Endothelial cell of umbilical vein (primary cell): ENCODE data around the gene TET2. TPM values are rescaled to one million over a fixed set of nuclear protein-coding genes. Genes with fewer than 3 reads are reported as not detected.

Experiments used
- BruUV-seq: library from RNA; stranded (reverse); fragments of 400-500 nt; replicated peaks from 2 replicates; lab custom pipeline; 2021; lab: Mats Ljungman, UMichigan
- CTCF ChIA-PET: fragments of 300-600, 350-600 bp; sonication (Branson Sonifier 250); formaldehyde crosslinking; loops from one replicate; lab custom pipeline; 2021; ENCODE audit warnings: antibody characterized with exemption, inconsistent platforms; lab: Charles Lee
- POLR2A ChIA-PET: fragments of 300-600, 350-600 bp; sonication (Branson Sonifier 250); formaldehyde crosslinking; loops from one replicate; lab custom pipeline; 2021; ENCODE audit warnings: antibody characterized with exemption, inconsistent platforms; lab: Charles Lee
- DNase-seq: peaks from one replicate; pipeline ENCODE4 v3.0.0-alpha.2; 2011; ENCODE audit warnings: low read depth, low spot score
- FAIRE-seq: peaks from 2 replicates; lab custom pipeline; 2011; peaks lifted over from hg19 to GRCh38; lab: Jason Lieb, UNC
- H2AFZ ChIP-seq: 2 replicates; pipeline ENCODE4 v1.6.0; 2012; ENCODE audit warnings: low read depth, low read length, control low read depth, inconsistent platforms
- H3K27ac ChIP-seq: 2 replicates; pipeline ENCODE4 v1.5.1; 2011; ENCODE audit warnings: low read depth, mild to moderate bottlenecking, control low read depth, low read length, moderate library complexity; ENCODE audit not compliant: insufficient read depth
- H3K27me3 ChIP-seq, 2 experiments: 2 replicates each; pipeline versions ENCODE4 v1.6.0 to v1.6.1; 2011; ENCODE audit warnings: low read length in 2 of 2, mixed read lengths in 1 of 2; ENCODE audit not compliant: control insufficient read depth in 2 of 2, insufficient read depth in 2 of 2
- H3K36me3 ChIP-seq, 2 experiments: 2 replicates in 1 of 2; 3 replicates in 1 of 2; pipeline ENCODE4 v1.5.1; 2011; ENCODE audit warnings: low read length in 2 of 2, mild to moderate bottlenecking in 1 of 2, moderate library complexity in 1 of 2; ENCODE audit not compliant: control insufficient read depth in 2 of 2, insufficient read depth in 2 of 2; ENCODE audit errors: extremely low read depth in 1 of 2
- H3K4me1 ChIP-seq: 3 replicates; pipeline ENCODE4 v1.5.1; 2011; ENCODE audit warnings: mild to moderate bottlenecking, low read length; ENCODE audit not compliant: control insufficient read depth, insufficient read depth; ENCODE audit errors: extremely low read depth
- H3K4me2 ChIP-seq: 2 replicates; pipeline ENCODE4 v1.6.1; 2011; ENCODE audit warnings: low read length, control low read depth, mixed read lengths; ENCODE audit not compliant: insufficient read depth
- H3K4me3 ChIP-seq, 3 experiments: fragments of 200-600 bp in 1 of 3; sonication (generic), shearing (Covaris generic) in 1 of 3; replicated peaks in 1 of 3; 2 replicates each; pipeline ENCODE4 v1.5.1; 2011 to 2016; ENCODE audit warnings: control low read depth in 3 of 3, low read length in 3 of 3, mild to moderate bottlenecking in 2 of 3, inconsistent platforms in 1 of 3, low read depth in 1 of 3, moderate library complexity in 1 of 3; ENCODE audit not compliant: insufficient read depth in 1 of 3
- H3K79me2 ChIP-seq: 2 replicates; pipeline ENCODE4 v1.6.0; 2012; ENCODE audit warnings: low read length, inconsistent platforms; ENCODE audit not compliant: control insufficient read depth, insufficient read depth
- H3K9ac ChIP-seq: replicated peaks from 2 replicates; pipeline ENCODE3; 2011; ENCODE audit warnings: low read length, control low read depth; ENCODE audit not compliant: insufficient read depth; ENCODE audit errors: extremely low read depth
- H3K9me1 ChIP-seq: replicated peaks from 3 replicates; pipeline ENCODE4 v1.6.0; 2011; ENCODE audit warnings: mild to moderate bottlenecking, low read length; ENCODE audit not compliant: control insufficient read depth, insufficient read depth; ENCODE audit errors: extremely low read depth
- H3K9me3 ChIP-seq: replicated peaks from 2 replicates; pipeline ENCODE4 v1.5.1; 2012; ENCODE audit warnings: low read length, inconsistent platforms; ENCODE audit not compliant: control insufficient read depth, insufficient read depth
- H4K20me1 ChIP-seq: replicated peaks from 2 replicates; pipeline ENCODE3; 2011; ENCODE audit warnings: mild to moderate bottlenecking, low read length; ENCODE audit not compliant: control insufficient read depth, insufficient read depth; ENCODE audit errors: extremely low read depth
- CTCF ChIP-seq, 2 donors: IDR thresholded peaks; 1 replicate in 1 of 2; 2 replicates in 1 of 2; pipeline ENCODE4 v1.5.1; 2011; ENCODE audit warnings: low read length in 2 of 2, mild to moderate bottlenecking in 2 of 2, moderate library complexity in 2 of 2, control low read depth in 1 of 2, inconsistent platforms in 1 of 2, low read depth in 1 of 2; ENCODE audit not compliant: insufficient read depth in 1 of 2; ENCODE audit errors: extremely low read depth in 1 of 2
- FOS ChIP-seq: IDR thresholded peaks from 2 replicates; pipeline ENCODE4 v1.6.1; 2011; ENCODE audit warnings: mild to moderate bottlenecking, low read length, moderate library complexity, borderline replicate concordance; ENCODE audit not compliant: insufficient read depth
- GATA2 ChIP-seq: IDR thresholded peaks from 2 replicates; pipeline ENCODE4 v1.7.0; 2011; ENCODE audit warnings: low read depth, mild to moderate bottlenecking, moderate library complexity, mixed read lengths, low read length; ENCODE audit not compliant: insufficient read length, insufficient read depth
- MAX ChIP-seq: IDR thresholded peaks from 2 replicates; pipeline ENCODE4 v1.6.1; 2011; ENCODE audit not compliant: insufficient read depth, insufficient read length
- POLR2A ChIP-seq: IDR thresholded peaks from 2 replicates; pipeline ENCODE4 v1.6.1; 2012; ENCODE audit warnings: low read depth, mild to moderate bottlenecking, control low read depth, low read length
- dilution Hi-C: fragments of 300-500 bp; cut with MboI; formaldehyde crosslinking; loops from one replicate; pipeline ENCODE4 v1.15.0; 2019; ENCODE audit warnings: low sequenced_read_pairs; ENCODE audit not compliant: extremely low pct_ligation_motif_present
- intact Hi-C: fragments of 100-400 bp; cut with micrococcal nuclease; formaldehyde crosslinking; loops from one replicate; pipeline ENCODE4 v1.10.0; 2022
- polyA plus RNA-seq, 4 experiments: library from polyadenylated mRNA; depleted of rRNA in 3 of 4; stranded (reverse) in 3 of 4; unstranded in 1 of 4; fragments of >200 nt; gene quantifications; 2 replicates each; pipeline versions ENCODE4 v1.2.1 to v1.2.3, GENCODE V29; 2011 to 2012; ENCODE audit warnings: missing spikeins in 1 of 4
- total RNA-seq: library from RNA; stranded (reverse); gene quantifications from 2 replicates; pipeline ENCODE4 v1.2.3, GENCODE V29; 2021

The TET2 gene
- total and polyA plus RNA-seq, 2 donors (not counting 3 experiments of a cell fraction or from before 2014, with no cell fraction given) = 4.8 to 17.5 TPM

- CTCF ChIA-PET = no interaction called here
- H3K36me3 ChIP-seq = peaks cover 5 to 16% of the 10 kb centered on the region in 2 experiments
- dilution Hi-C loops (no loop called here), intact Hi-C loops (no loop called here)
- no peak for DNase-seq
- no peaks in the 10 kb centered on the region for H3K9me1 ChIP-seq
- BruUV-seq = no TSS peak
- H3K27ac ChIP-seq = no peak overlapping the region
- POLR2A ChIA-PET = no interaction called here
- H3K79me2 ChIP-seq = peaks cover 2% of the 10 kb centered on the region
- H4K20me1 ChIP-seq = peaks cover 7% of the 10 kb centered on the region
- no peaks in the 10 kb centered on the region for H3K9me3 ChIP-seq
- H2AFZ ChIP-seq = no peak overlapping the region
- no peak overlapping the region for H3K9ac ChIP-seq
- no peaks in the 10 kb centered on the region for H3K4me1 ChIP-seq
- FAIRE-seq = no peak
- no peaks in the 10 kb centered on the region for H3K27me3 ChIP-seq
- no peak overlapping the region for H3K4me3 ChIP-seq
- TF ChIP-seq FOS (no peak), MAX (no peak), CTCF (IDR thresholded peaks at IDR 0.05; ENCODE audit: extremely low read depth in 1 of 2, insufficient read depth in 1 of 2, low read depth in 1 of 2, low read length in 2 of 2) (no peak), POLR2A (no peak), GATA2 (no peak)
- no peak overlapping the region for H3K4me2 ChIP-seq
Observed at GRCh38 chr4:105236202-105236915, 89.7 kb downstream of the TET2 start.
